ENCODE results near the gene VPS8.

GRCh38 chr3:185090811-185091210 lies 278.8 kb downstream of the VPS8 start:
- TF ChIP-seq POLR2A (IDR thresholded peaks at IDR 0.05; ENCODE audit: low read depth, low read length) (no peak), POLR2AphosphoS5 (IDR thresholded peaks at IDR 0.05; ENCODE audit: low read depth, low read length) (no peak), TAF1 (IDR thresholded peaks at IDR 0.05; ENCODE audit: low read depth, low read length) (no peak), POU2F2 (IDR thresholded peaks at IDR 0.05; ENCODE audit: low read depth, low read length) (no peak), SPI1 (IDR thresholded peaks at IDR 0.05; ENCODE audit: low read depth, low read length) (no peak)

Data from GM12891 (cell line).